IMR-90 (cell line): Measurements from ENCODE around the gene SNX14. TPM values are rescaled to one million over a fixed set of nuclear protein-coding genes. Genes with fewer than 3 reads are reported as not detected.

Experiments used
- ATAC-seq: fragments of 200-7000 bp; cut with Tn5 transposase; 2 replicates; pipeline ENCODE4 v1.9.1; 2020; ENCODE audit warnings: low read depth, mild to moderate bottlenecking, moderate library complexity
- BruUV-seq: library from RNA; stranded (reverse); fragments of 400-500 nt; replicated peaks from 2 replicates; lab custom pipeline; 2021; lab: Mats Ljungman, UMichigan
- CTCF ChIA-PET: fragments of 300-600 bp; formaldehyde crosslinking; extraction: SDS; loops from one replicate; lab custom pipeline; 2021; ENCODE audit warnings: antibody characterized with exemption; lab: Yijun Ruan, JAX
- POLR2A ChIA-PET: fragments of 300-600 bp; sonication (Branson Sonifier 250); formaldehyde crosslinking; loops from one replicate; lab custom pipeline; 2022; ENCODE audit warnings: antibody characterized with exemption; ENCODE audit not compliant: unreplicated experiment; lab: Charles Lee
- DNase-seq: peaks from one replicate; pipeline ENCODE4 v3.0.0; 2013
- H2AFZ ChIP-seq: replicated peaks from 2 replicates; pipeline ENCODE3; 2013; ENCODE audit warnings: low read length, mild to moderate bottlenecking; ENCODE audit not compliant: poor library complexity
- H2AK5ac ChIP-seq: 2 replicates; pipeline ENCODE4 v1.6.1; 2013; ENCODE audit warnings: low read depth, low read length, inconsistent platforms
- H2AK9ac ChIP-seq: replicated peaks from 2 replicates; pipeline ENCODE3; 2013; ENCODE audit warnings: mild to moderate bottlenecking, low read depth, low read length, moderate library complexity; ENCODE audit not compliant: poor library complexity
- H2BK120ac ChIP-seq: 2 replicates; pipeline ENCODE4 v1.6.1; 2013; ENCODE audit warnings: low read depth, low read length, inconsistent platforms
- H2BK15ac ChIP-seq: 3 replicates; pipeline ENCODE4 v1.6.1; 2013; ENCODE audit warnings: low read depth, low read length, inconsistent platforms
- H2BK20ac ChIP-seq: 2 replicates; pipeline ENCODE4 v1.6.1; 2013; ENCODE audit warnings: low read depth, mild to moderate bottlenecking, inconsistent platforms, low read length, moderate library complexity
- H2BK5ac ChIP-seq: 2 replicates; pipeline ENCODE4 v1.6.1; 2013; ENCODE audit warnings: mild to moderate bottlenecking, low read depth, low read length, inconsistent platforms; ENCODE audit not compliant: poor library complexity, severe bottlenecking
- H3K14ac ChIP-seq: replicated peaks from 2 replicates; pipeline ENCODE4 v1.6.1; 2013; ENCODE audit warnings: low read depth, low read length, inconsistent platforms
- H3K18ac ChIP-seq: 2 replicates; pipeline ENCODE4 v1.6.1; 2013; ENCODE audit warnings: low read depth, low read length, control low read depth
- H3K23ac ChIP-seq: 2 replicates; pipeline ENCODE4 v1.6.1; 2013; ENCODE audit warnings: low read depth, low read length, inconsistent platforms
- H3K27ac ChIP-seq: 2 replicates; pipeline ENCODE4 v1.5.1; 2013; ENCODE audit warnings: mild to moderate bottlenecking, control low read depth, low read length; ENCODE audit not compliant: insufficient read depth
- H3K27me3 ChIP-seq: 2 replicates; pipeline ENCODE4 v1.6.1; 2013; ENCODE audit warnings: low read length; ENCODE audit not compliant: control insufficient read depth, insufficient read depth
- H3K36me3 ChIP-seq: 2 replicates; pipeline ENCODE4 v1.6.1; 2013; ENCODE audit warnings: low read length, mixed read lengths; ENCODE audit not compliant: control insufficient read depth, insufficient read depth
- H3K4ac ChIP-seq: 2 replicates; pipeline ENCODE4 v1.6.1; 2013; ENCODE audit warnings: low read depth, low read length, inconsistent platforms
- H3K4me1 ChIP-seq: 2 replicates; pipeline ENCODE4 v1.6.1; 2013; ENCODE audit warnings: low read length, mixed read lengths; ENCODE audit not compliant: control insufficient read depth, insufficient read depth
- H3K4me2 ChIP-seq: 2 replicates; pipeline ENCODE4 v1.6.1; 2013; ENCODE audit warnings: low read depth, mild to moderate bottlenecking, control low read depth, low read length, moderate library complexity
- H3K4me3 ChIP-seq: 2 replicates; pipeline ENCODE4 v1.5.1; 2013; ENCODE audit warnings: low read depth, mild to moderate bottlenecking, control low read depth, low read length, moderate library complexity; ENCODE audit not compliant: insufficient read depth
- H3K56ac ChIP-seq: 2 replicates; pipeline ENCODE4 v1.6.1; 2013; ENCODE audit warnings: low read length, inconsistent platforms; ENCODE audit not compliant: insufficient read depth; ENCODE audit errors: extremely low read depth
- H3K79me1 ChIP-seq, 2 experiments: 2 replicates each; pipeline ENCODE4 v1.6.1; 2013; ENCODE audit warnings: low read length in 2 of 2, inconsistent platforms in 1 of 2, low read depth in 1 of 2
- H3K9ac ChIP-seq: 2 replicates; pipeline ENCODE4 v1.6.1; 2013; ENCODE audit warnings: low read depth, low read length, control low read depth
- H3K9me1 ChIP-seq: 2 replicates; pipeline ENCODE4 v1.6.1; 2013; ENCODE audit warnings: low read length, inconsistent platforms; ENCODE audit not compliant: insufficient read depth
- H3K9me3 ChIP-seq: 2 replicates; pipeline ENCODE4 v1.6.1; 2013; ENCODE audit warnings: low read length; ENCODE audit not compliant: control insufficient read depth, insufficient read depth
- H4K20me1 ChIP-seq: 2 replicates; pipeline ENCODE4 v1.6.1; 2013; ENCODE audit warnings: low read length, inconsistent platforms; ENCODE audit not compliant: insufficient read depth
- H4K5ac ChIP-seq: 2 replicates; pipeline ENCODE4 v1.6.1; 2013; ENCODE audit warnings: mild to moderate bottlenecking, low read depth, low read length, control low read depth
- H4K8ac ChIP-seq, 2 experiments: 2 replicates each; pipeline ENCODE4 v1.6.1; 2013; ENCODE audit warnings: low read depth in 2 of 2, low read length in 2 of 2, control low read depth in 1 of 2, inconsistent platforms in 1 of 2
- H4K91ac ChIP-seq: 2 replicates; pipeline ENCODE4 v1.6.1; 2013; ENCODE audit warnings: low read depth, low read length, inconsistent platforms; ENCODE audit not compliant: insufficient read depth
- BHLHE40 ChIP-seq: fragments of 150-350 bp; IDR thresholded peaks from 2 replicates; pipeline ENCODE4 v1.6.1; 2016; ENCODE audit warnings: mild to moderate bottlenecking, low read depth, low read length
- CEBPB ChIP-seq: IDR thresholded peaks from 2 replicates; pipeline ENCODE4 v1.6.1; 2012; ENCODE audit warnings: low read depth, low read length, improper control_type of control experiment
- CHD1 ChIP-seq: IDR thresholded peaks from 2 replicates; pipeline ENCODE4 v1.6.1; 2012; ENCODE audit warnings: low read depth, low read length, improper control_type of control experiment
- FOS ChIP-seq: fragments of 150-350 bp; IDR thresholded peaks from 2 replicates; pipeline ENCODE4 v1.6.1; 2016; ENCODE audit warnings: low read depth, low read length
- MAFK ChIP-seq: IDR thresholded peaks from 2 replicates; pipeline ENCODE4 v1.6.1; 2012; ENCODE audit warnings: low read depth, low read length, improper control_type of control experiment
- MAZ ChIP-seq: IDR thresholded peaks from 2 replicates; pipeline ENCODE4 v1.6.1; 2012; ENCODE audit warnings: low read depth, mild to moderate bottlenecking, low read length, improper control_type of control experiment, moderate library complexity, borderline replicate concordance
- MXI1 ChIP-seq: IDR thresholded peaks from 2 replicates; pipeline ENCODE4 v1.6.1; 2012; ENCODE audit warnings: low read depth, mild to moderate bottlenecking, low read length, moderate library complexity, borderline replicate concordance
- NFE2L2 ChIP-seq: fragments of 150-350 bp; IDR thresholded peaks from 2 replicates; pipeline ENCODE4 v1.6.1; 2016; ENCODE audit warnings: low read depth, mild to moderate bottlenecking, low read length
- POLR2A ChIP-seq: IDR thresholded peaks from 2 replicates; pipeline ENCODE4 v1.6.1; 2012; ENCODE audit warnings: mild to moderate bottlenecking, low read depth, low read length
- RAD21 ChIP-seq: IDR thresholded peaks from 2 replicates; pipeline ENCODE4 v1.6.1; 2012; ENCODE audit warnings: low read length, improper control_type of control experiment
- RCOR1 ChIP-seq: IDR thresholded peaks from 2 replicates; pipeline ENCODE4 v1.6.1; 2012; ENCODE audit warnings: mild to moderate bottlenecking, low read length, improper control_type of control experiment; ENCODE audit not compliant: insufficient replicate concordance
- RFX5 ChIP-seq: IDR thresholded peaks from 2 replicates; pipeline ENCODE4 v1.8.0; 2012; ENCODE audit warnings: low read depth, mild to moderate bottlenecking, low read length, moderate library complexity
- SMC3 ChIP-seq: fragments of 150-350 bp; IDR thresholded peaks from 2 replicates; pipeline ENCODE4 v1.6.1; 2016; ENCODE audit warnings: low read depth, mild to moderate bottlenecking, antibody characterized with exemption, low read length, moderate library complexity
- WGBS, 2 experiments: methylation state at CpG; one replicate each; pipeline versions ENCODE4 v1.1.5 to v1.1.7; 2013; ENCODE audit warnings: missing lambda C conversion rate in 2 of 2; ENCODE audit not compliant: insufficient read length in 1 of 2; ENCODE audit errors: extremely low coverage in 2 of 2; 5-methylcytosine and 5-hydroxymethylcytosine counted together
- dilution Hi-C: fragments of 300-500 bp; cut with HindIII; formaldehyde crosslinking; loops from one replicate; pipeline ENCODE4 v1.14.3; 2018; ENCODE audit warnings: low sequenced_read_pairs; ENCODE audit not compliant: unreplicated experiment
- in situ Hi-C: fragments of 300-500 bp; cut with MboI; formaldehyde crosslinking; loops from 3 replicates; pipeline ENCODE4 v1.14.3; 2019; ENCODE audit warnings: low sequenced_read_pairs, inconsistent platforms, mixed read lengths
- intact Hi-C: fragments of 100-400 bp; cut with micrococcal nuclease; formaldehyde crosslinking; loops from 2 replicates; pipeline ENCODE4 v1.10.0; 2022
- polyA plus RNA-seq, 3 experiments: library from polyadenylated mRNA; depleted of rRNA; stranded (reverse); fragments of >200 nt; gene quantifications; 2 replicates each; pipeline ENCODE4 v1.2.3, GENCODE V29; 2012; ENCODE audit warnings: low replicate concordance in 1 of 3
- total RNA-seq: library from RNA; depleted of rRNA; stranded (reverse); fragments of >200 nt; gene quantifications from 2 replicates; pipeline ENCODE4 v1.2.3, GENCODE V29; 2012
- TF ChIP-seq, protein P1 (sequence below): fragments of 150-350 bp; IDR thresholded peaks from 2 replicates; pipeline ENCODE4 v1.6.1; 2017; ENCODE audit warnings: mild to moderate bottlenecking, antibody characterized with exemption, low read length, low read depth
- TF ChIP-seq, protein P2 (sequence below): fragments of 150-350 bp; IDR thresholded peaks from 2 replicates; pipeline ENCODE4 v1.6.1; 2016; ENCODE audit warnings: low read depth, mild to moderate bottlenecking, low read length, moderate library complexity, borderline replicate concordance
- TF ChIP-seq, protein P3 (sequence below): conservative IDR thresholded peaks from 2 replicates; pipeline ENCODE4 v1.5.1; 2012; ENCODE audit warnings: mild to moderate bottlenecking, low read depth, low read length, improper control_type of control experiment

SNX14 gene
- total and polyA plus RNA-seq, 2 of the 4 experiments (the other 2 are of a cell fraction) = 39.9 to 61.8 TPM

DNA sequence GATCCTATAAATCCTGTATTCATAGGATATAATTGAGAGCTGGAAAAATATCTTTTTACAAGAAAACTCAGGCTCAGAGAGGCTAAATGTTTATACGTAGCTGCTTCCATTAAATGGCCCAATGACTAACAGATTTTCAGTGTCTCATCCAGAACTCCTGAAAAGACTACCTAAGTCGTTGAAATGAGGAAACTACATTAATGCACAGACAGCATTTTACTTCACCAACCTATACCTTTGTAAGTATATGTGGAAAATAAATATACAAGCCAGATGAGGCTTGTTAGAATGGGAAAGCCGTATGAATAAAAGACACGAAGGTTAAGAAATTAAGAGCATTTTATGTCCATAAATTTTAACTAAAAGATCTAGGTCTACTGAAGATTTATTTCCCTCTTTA, 8.4 kb upstream of the SNX14 start:
- DNase-seq (no peak), ATAC-seq (no peak)
- Histone ChIP-seq H3K9ac (no peak overlapping the region), H2AFZ (no peak overlapping the region), H2BK5ac (no peak overlapping the region), H3K4me3 (no peak overlapping the region), H2AK5ac (no peak overlapping the region), H3K9me1 (no peaks in the 10 kb centered on the region), H3K14ac (no peak overlapping the region), H3K4me2 (no peak overlapping the region), H3K18ac (no peak overlapping the region), H4K20me1 (no peaks in the 10 kb centered on the region; the same call in 1 of the 2 replicates), H3K23ac (no peak overlapping the region), H4K5ac (no peak overlapping the region), H2BK15ac (no peak overlapping the region), H3K27me3 (no peaks in the 10 kb centered on the region), H3K4ac (no peak overlapping the region), H3K27ac (no peak overlapping the region), H4K91ac (no peak overlapping the region), H3K9me3 (no peaks in the 10 kb centered on the region), H2AK9ac (no peak overlapping the region), H3K36me3 (0 out of 2 replicates have a peak, but pooled peaks cover 1% of the 10 kb centered on the region), H3K79me1 (peaks cover 10 to 20% of the 10 kb centered on the region in 2 experiments; a peak in 3 of 4 replicates), H3K4me1 (no peaks in the 10 kb centered on the region), H4K8ac (no peak overlapping the region), H2BK20ac (no peak overlapping the region), H3K56ac (no peak overlapping the region), H2BK120ac (no peak overlapping the region)
- intact Hi-C loops = no loop called here
- ChIA-PET POLR2A (no interaction called here), CTCF (no interaction called here)
- no CpG with 5 or more reads among the region's 4 CpGs for WGBS, 2 experiments
- dilution Hi-C loops = no loop called here
- BruUV-seq = no TSS peak
- TF ChIP-seq NFE2L2 (no peak), SMC3 (no peak), MXI1 (no peak), CHD1 (no peak), RAD21 (no peak), MAFK (no peak), FOS (no peak), MAZ (no peak), RFX5 (no peak), POLR2A (no peak), CEBPB (no peak), RCOR1 (no peak), BHLHE40 (no peak)
- TF ChIP-seq, protein P1, sequence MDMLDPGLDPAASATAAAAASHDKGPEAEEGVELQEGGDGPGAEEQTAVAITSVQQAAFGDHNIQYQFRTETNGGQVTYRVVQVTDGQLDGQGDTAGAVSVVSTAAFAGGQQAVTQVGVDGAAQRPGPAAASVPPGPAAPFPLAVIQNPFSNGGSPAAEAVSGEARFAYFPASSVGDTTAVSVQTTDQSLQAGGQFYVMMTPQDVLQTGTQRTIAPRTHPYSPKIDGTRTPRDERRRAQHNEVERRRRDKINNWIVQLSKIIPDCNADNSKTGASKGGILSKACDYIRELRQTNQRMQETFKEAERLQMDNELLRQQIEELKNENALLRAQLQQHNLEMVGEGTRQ = no peak
- TF ChIP-seq, protein P2, sequence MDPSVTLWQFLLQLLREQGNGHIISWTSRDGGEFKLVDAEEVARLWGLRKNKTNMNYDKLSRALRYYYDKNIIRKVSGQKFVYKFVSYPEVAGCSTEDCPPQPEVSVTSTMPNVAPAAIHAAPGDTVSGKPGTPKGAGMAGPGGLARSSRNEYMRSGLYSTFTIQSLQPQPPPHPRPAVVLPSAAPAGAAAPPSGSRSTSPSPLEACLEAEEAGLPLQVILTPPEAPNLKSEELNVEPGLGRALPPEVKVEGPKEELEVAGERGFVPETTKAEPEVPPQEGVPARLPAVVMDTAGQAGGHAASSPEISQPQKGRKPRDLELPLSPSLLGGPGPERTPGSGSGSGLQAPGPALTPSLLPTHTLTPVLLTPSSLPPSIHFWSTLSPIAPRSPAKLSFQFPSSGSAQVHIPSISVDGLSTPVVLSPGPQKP = no peak
- TF ChIP-seq, protein P3, sequence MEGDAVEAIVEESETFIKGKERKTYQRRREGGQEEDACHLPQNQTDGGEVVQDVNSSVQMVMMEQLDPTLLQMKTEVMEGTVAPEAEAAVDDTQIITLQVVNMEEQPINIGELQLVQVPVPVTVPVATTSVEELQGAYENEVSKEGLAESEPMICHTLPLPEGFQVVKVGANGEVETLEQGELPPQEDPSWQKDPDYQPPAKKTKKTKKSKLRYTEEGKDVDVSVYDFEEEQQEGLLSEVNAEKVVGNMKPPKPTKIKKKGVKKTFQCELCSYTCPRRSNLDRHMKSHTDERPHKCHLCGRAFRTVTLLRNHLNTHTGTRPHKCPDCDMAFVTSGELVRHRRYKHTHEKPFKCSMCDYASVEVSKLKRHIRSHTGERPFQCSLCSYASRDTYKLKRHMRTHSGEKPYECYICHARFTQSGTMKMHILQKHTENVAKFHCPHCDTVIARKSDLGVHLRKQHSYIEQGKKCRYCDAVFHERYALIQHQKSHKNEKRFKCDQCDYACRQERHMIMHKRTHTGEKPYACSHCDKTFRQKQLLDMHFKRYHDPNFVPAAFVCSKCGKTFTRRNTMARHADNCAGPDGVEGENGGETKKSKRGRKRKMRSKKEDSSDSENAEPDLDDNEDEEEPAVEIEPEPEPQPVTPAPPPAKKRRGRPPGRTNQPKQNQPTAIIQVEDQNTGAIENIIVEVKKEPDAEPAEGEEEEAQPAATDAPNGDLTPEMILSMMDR = no peak
- in situ Hi-C loops = no loop called here
